ENCODE data around the gene F7. TPM values are rescaled to one million over a fixed set of nuclear protein-coding genes. Genes with fewer than 3 reads are reported as not detected.

The F7 gene
- total and polyA plus RNA-seq, 2 donors (not counting 1 experiment from before 2014, with no cell fraction given): not detected

DNA sequence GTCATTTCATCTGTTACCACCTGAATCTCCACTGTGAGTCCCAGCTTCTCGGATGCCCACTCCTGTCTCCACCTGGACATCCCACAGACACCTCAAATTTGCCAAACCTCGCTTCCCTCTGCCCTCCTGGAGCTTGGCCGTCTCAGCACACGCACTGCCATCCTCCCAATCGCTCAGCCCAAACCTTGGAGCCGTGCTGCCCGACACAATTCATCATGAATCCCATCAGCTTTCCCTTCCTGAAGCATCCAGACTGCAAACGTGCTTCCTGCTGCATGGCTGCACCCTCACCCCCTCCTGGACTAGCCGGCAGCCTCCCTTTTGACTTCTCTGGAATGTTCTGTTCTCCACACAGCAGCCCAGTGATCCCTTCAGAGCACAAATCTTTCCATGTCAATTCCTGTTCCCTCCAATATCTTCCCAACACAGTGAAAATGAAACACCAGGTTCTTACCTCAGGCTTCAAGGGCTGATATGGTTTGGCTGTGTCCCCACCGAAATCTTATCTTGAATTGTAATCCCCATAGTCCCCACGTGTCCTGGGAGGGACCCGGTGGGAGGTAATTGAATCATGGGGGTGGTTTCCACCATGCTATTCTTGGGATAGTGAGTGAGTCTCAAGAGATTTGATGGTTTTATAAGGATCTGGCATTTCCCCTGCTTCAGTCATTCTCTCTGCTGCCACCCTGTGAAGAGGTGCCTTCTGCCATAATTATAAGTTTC lies 51.8 kb downstream of the F7 start:
- H3K9me3 ChIP-seq (ENCODE audit: control insufficient read depth, insufficient read depth, low read depth, low read length): no peaks in the 10 kb centered on the region
- DNase-seq (ENCODE audit: low read depth in 2 of 2): no peak
- H2AFZ ChIP-seq (ENCODE audit: low read length): peak overlapping the region; percentile 14
- no peak for TF ChIP-seq EZH2 (IDR thresholded peaks at IDR 0.05; ENCODE audit: low read length, missing control alignments)
- TF ChIP-seq, protein P1, sequence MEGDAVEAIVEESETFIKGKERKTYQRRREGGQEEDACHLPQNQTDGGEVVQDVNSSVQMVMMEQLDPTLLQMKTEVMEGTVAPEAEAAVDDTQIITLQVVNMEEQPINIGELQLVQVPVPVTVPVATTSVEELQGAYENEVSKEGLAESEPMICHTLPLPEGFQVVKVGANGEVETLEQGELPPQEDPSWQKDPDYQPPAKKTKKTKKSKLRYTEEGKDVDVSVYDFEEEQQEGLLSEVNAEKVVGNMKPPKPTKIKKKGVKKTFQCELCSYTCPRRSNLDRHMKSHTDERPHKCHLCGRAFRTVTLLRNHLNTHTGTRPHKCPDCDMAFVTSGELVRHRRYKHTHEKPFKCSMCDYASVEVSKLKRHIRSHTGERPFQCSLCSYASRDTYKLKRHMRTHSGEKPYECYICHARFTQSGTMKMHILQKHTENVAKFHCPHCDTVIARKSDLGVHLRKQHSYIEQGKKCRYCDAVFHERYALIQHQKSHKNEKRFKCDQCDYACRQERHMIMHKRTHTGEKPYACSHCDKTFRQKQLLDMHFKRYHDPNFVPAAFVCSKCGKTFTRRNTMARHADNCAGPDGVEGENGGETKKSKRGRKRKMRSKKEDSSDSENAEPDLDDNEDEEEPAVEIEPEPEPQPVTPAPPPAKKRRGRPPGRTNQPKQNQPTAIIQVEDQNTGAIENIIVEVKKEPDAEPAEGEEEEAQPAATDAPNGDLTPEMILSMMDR (conservative IDR thresholded peaks at IDR 0.05 in 1 of 2, IDR thresholded peaks at IDR 0.05 in 1 of 2; ENCODE audit: low read depth in 1 of 2, low read length in 2 of 2): no peak
- H3K4me1 ChIP-seq (ENCODE audit: control insufficient read depth, extremely low read depth, insufficient read depth, low read length): peaks cover 8% of the 10 kb centered on the region
- H3K36me3 ChIP-seq (ENCODE audit: control insufficient read depth, insufficient read depth, low read length): no peaks in the 10 kb centered on the region
- no peaks in the 10 kb centered on the region for H3K79me2 ChIP-seq (ENCODE audit: control insufficient read depth, insufficient read depth, low read length)
- H3K27me3 ChIP-seq (ENCODE audit: control insufficient read depth, insufficient read depth, low read length): no peaks in the 10 kb centered on the region
- H3K9ac ChIP-seq (ENCODE audit: insufficient read depth, low read length): no peak overlapping the region
- H3K4me2 ChIP-seq (ENCODE audit: extremely low read depth, insufficient read depth, low read length): no peak overlapping the region
- H4K20me1 ChIP-seq (ENCODE audit: control insufficient read depth, extremely low read depth, insufficient read depth, low read length): no peaks in the 10 kb centered on the region
- H3K4me3 ChIP-seq (replicated peaks in 1 of 4; ENCODE audit: control extremely low read depth in 1 of 4, insufficient read depth in 1 of 4, low read depth in 3 of 4, low read length in 4 of 4): no peak overlapping the region
- H3K27ac ChIP-seq (ENCODE audit: insufficient read depth, low read length): no peak overlapping the region

DNA sequence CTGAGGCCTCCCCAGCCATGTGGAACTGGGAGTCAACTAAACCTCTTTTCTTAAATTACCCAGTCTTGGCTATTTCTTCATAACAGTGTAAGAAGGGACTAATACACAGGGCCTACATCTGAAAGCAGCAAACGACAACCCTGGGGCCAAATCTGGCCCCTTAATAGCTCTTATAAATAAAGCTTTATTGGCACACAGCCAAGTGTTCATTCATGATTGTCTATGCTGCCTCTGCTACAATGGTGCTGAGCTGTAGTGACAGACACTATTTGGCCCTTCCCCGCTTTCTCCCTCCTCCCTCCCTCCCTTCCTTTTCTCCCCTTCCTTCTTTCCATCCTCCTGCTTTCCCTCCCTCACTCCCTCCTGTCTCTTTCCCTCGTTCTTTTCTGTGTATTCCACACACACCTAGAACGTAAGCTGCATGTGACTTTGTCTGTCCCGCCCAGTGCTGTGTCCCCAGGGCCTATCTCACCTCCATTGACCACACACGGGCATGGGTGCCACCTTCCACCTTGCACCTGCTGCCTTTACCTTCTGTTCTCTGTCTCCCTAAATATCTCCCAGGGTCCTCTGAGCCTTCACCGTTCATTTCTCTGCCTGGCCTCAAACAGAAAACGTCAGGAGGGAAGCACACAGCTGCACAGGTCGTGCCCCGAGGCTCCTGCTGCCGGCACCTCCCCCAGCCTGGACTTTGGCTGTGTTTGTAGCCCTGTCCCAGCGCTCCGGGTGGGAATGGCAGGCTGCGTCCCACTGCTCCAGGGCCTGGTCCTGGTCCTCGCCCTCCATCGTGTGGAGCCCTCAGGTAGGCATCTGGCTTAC lies 52.5 kb downstream of the F7 start, which contains the start of gene PROZ:
Gene PROZ, plus strand, starts transcription at position 720 of the 819 bp plus-strand sequence. Its CDS starts 13 bp downstream, at position 733.
- Histone ChIP-seq H3K4me3 (replicated peaks in 1 of 4; ENCODE audit: control extremely low read depth in 1 of 4, insufficient read depth in 1 of 4, low read depth in 3 of 4, low read length in 4 of 4) (no peak within 1 kb of the TSS), H3K79me2 (ENCODE audit: control insufficient read depth, insufficient read depth, low read length) (no peaks in the 10 kb centered on the region), H3K9ac (ENCODE audit: insufficient read depth, low read length) (no peak within 1 kb of the TSS), H3K27ac (ENCODE audit: insufficient read depth, low read length) (no peak within 1 kb of the TSS), H2AFZ (ENCODE audit: low read length) (peak within 1 kb of the TSS; percentile 14), H3K4me1 (ENCODE audit: control insufficient read depth, extremely low read depth, insufficient read depth, low read length) (peaks cover 6% of the 10 kb centered on the region), H3K4me2 (ENCODE audit: extremely low read depth, insufficient read depth, low read length) (no peak within 1 kb of the TSS), H4K20me1 (ENCODE audit: control insufficient read depth, extremely low read depth, insufficient read depth, low read length) (no peaks in the 10 kb centered on the region), H3K27me3 (ENCODE audit: control insufficient read depth, insufficient read depth, low read length) (no peaks in the 10 kb centered on the region), H3K36me3 (ENCODE audit: control insufficient read depth, insufficient read depth, low read length) (no peaks in the 10 kb centered on the region), H3K9me3 (ENCODE audit: control insufficient read depth, insufficient read depth, low read depth, low read length) (no peaks in the 10 kb centered on the region)
- TF ChIP-seq EZH2 (IDR thresholded peaks at IDR 0.05; ENCODE audit: low read length, missing control alignments): no peak
- TF ChIP-seq, protein P1 (conservative IDR thresholded peaks at IDR 0.05 in 1 of 2, IDR thresholded peaks at IDR 0.05 in 1 of 2; ENCODE audit: low read depth in 1 of 2, low read length in 2 of 2): no peak
- DNase-seq (ENCODE audit: low read depth in 2 of 2): no peak

DNA sequence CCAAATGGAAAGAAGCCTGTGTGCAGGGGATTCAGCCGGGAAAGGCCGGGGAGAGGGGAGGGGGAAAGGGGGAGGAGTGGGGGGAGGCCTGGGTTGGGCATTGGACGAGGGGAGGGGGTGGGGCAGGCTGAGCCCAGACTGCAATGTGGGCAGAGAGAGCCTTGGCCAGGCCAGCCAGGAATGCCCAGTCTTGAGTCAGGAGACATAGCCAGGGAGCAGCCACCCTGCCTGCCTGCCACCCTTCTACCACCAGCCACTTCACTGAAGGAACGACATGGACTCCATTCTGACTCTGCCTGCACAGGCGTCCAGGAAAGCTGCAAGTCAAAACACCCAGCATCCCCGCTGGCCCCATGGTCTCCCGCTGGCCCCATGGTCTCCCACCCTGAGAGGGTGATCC lies 53.4 kb downstream of the F7 start:
- Histone ChIP-seq H2AFZ (ENCODE audit: low read length) (no peak overlapping the region), H4K20me1 (ENCODE audit: control insufficient read depth, extremely low read depth, insufficient read depth, low read length) (no peaks in the 10 kb centered on the region), H3K9me3 (ENCODE audit: control insufficient read depth, insufficient read depth, low read depth, low read length) (no peaks in the 10 kb centered on the region), H3K27ac (ENCODE audit: insufficient read depth, low read length) (no peak overlapping the region), H3K36me3 (ENCODE audit: control insufficient read depth, insufficient read depth, low read length) (no peaks in the 10 kb centered on the region), H3K27me3 (ENCODE audit: control insufficient read depth, insufficient read depth, low read length) (no peaks in the 10 kb centered on the region), H3K4me2 (ENCODE audit: extremely low read depth, insufficient read depth, low read length) (no peak overlapping the region), H3K9ac (ENCODE audit: insufficient read depth, low read length) (no peak overlapping the region), H3K79me2 (ENCODE audit: control insufficient read depth, insufficient read depth, low read length) (no peaks in the 10 kb centered on the region), H3K4me3 (replicated peaks in 1 of 4; ENCODE audit: control extremely low read depth in 1 of 4, insufficient read depth in 1 of 4, low read depth in 3 of 4, low read length in 4 of 4) (no peak overlapping the region), H3K4me1 (ENCODE audit: control insufficient read depth, extremely low read depth, insufficient read depth, low read length) (peaks cover 3% of the 10 kb centered on the region)
- TF ChIP-seq, protein P1 (conservative IDR thresholded peaks at IDR 0.05 in 1 of 2, IDR thresholded peaks at IDR 0.05 in 1 of 2; ENCODE audit: low read depth in 1 of 2, low read length in 2 of 2): no peak
- TF ChIP-seq EZH2 (IDR thresholded peaks at IDR 0.05; ENCODE audit: low read length, missing control alignments): no peak
- no peak for DNase-seq (ENCODE audit: low read depth in 2 of 2)

Data from fibroblast of lung (primary cell).